Thyroid gland (tissue), 4 donors: ENCODE data around the gene RAB36. TPM values are rescaled to one million over a fixed set of nuclear protein-coding genes. Genes with fewer than 3 reads are reported as not detected.
A peak's percentile ranks its signal among the peaks of the same experiment; 100 is the strongest.

ENCODE experiments used
- DNase-seq, 2 donors: peaks; one replicate each; pipeline ENCODE4 v3.0.0-alpha.2; 2019
- H3K27ac ChIP-seq, 3 donors: fragments of 200-600 bp; sonication (generic); 1 replicate in 2 of 3; 2 replicates in 1 of 3; pipeline ENCODE4 v1.5.1; 2016 to 2019; ENCODE audit warnings: mild to moderate bottlenecking in 1 of 3, moderate library complexity in 1 of 3
- H3K27me3 ChIP-seq: fragments of 200-600 bp; sonication (generic); one replicate; pipeline ENCODE4 v1.5.1; 2019
- H3K36me3 ChIP-seq, 2 donors: fragments of 200-600 bp; sonication (generic); one replicate each; pipeline ENCODE4 v1.5.1; 2016 to 2019
- H3K4me1 ChIP-seq, 2 donors: fragments of 200-600 bp; sonication (generic); one replicate each; pipeline ENCODE4 v1.5.1; 2017 to 2019
- H3K4me3 ChIP-seq, 3 donors: fragments of 200-600 bp; sonication (generic); replicated peaks in 1 of 3; 1 replicate in 2 of 3; 2 replicates in 1 of 3; pipeline ENCODE4 v1.5.1; 2016; ENCODE audit warnings: mild to moderate bottlenecking in 1 of 3
- H3K9me3 ChIP-seq: fragments of 200-600 bp; sonication (generic); one replicate; pipeline ENCODE4 v1.5.1; 2017
- CTCF ChIP-seq, 6 experiments: fragments of 200-600 bp in 3 of 6; fragments of 450-650 bp in 3 of 6; sonication (generic) in 3 of 6; IDR thresholded peaks; one replicate each; pipeline ENCODE4 v1.5.1; 2016 to 2019; ENCODE audit warnings: antibody characterized with exemption in 6 of 6, mild to moderate bottlenecking in 2 of 6, inconsistent platforms in 1 of 6, moderate library complexity in 1 of 6
- POLR2A ChIP-seq, 2 donors: fragments of 450-650 bp; IDR thresholded peaks; one replicate each; pipeline ENCODE4 v1.6.1; 2017; ENCODE audit warnings: antibody characterized with exemption in 2 of 2, mild to moderate bottlenecking in 2 of 2, moderate library complexity in 1 of 2
- WGBS, 2 donors: methylation state at CpG; one replicate each; pipeline ENCODE4 v1.1.5; 2017; 5-methylcytosine and 5-hydroxymethylcytosine counted together
- intact Hi-C: fragments of 100-400 bp; cut with DNase I; formaldehyde crosslinking; loops from one replicate; pipeline ENCODE4 v1.15.1; 2023
- total RNA-seq, 4 donors: library from RNA; depleted of rRNA; stranded (reverse); fragments of >200 nt; gene quantifications; one replicate each; pipeline ENCODE4 v1.2.3, GENCODE V29; 2016

The RAB36 gene
- total RNA-seq, 4 donors from 2014 or later: 10.9 to 33.4 (median 27.8) TPM

GRCh38 chr22:23187871-23188700, 42.8 kb downstream of the RAB36 start:
- 75 to 76% methylated on average over 7 of the region's 7 CpGs for WGBS, 2 donors
- TF ChIP-seq CTCF (IDR thresholded peaks at IDR 0.05) (no peak), POLR2A (IDR thresholded peaks at IDR 0.05) (no peak)
- H3K4me1 ChIP-seq: peaks cover 66 to 78% of the 10 kb centered on the region in 2 donors
- no peaks in the 10 kb centered on the region for H3K9me3 ChIP-seq
- no peaks in the 10 kb centered on the region for H3K36me3 ChIP-seq
- DNase-seq: no peak
- intact Hi-C loops: no loop called here
- H3K27ac ChIP-seq: peak overlapping the region; percentile 21 to 33 (median 27)
- no peaks in the 10 kb centered on the region for H3K27me3 ChIP-seq
- no peak overlapping the region for H3K4me3 ChIP-seq

DNA sequence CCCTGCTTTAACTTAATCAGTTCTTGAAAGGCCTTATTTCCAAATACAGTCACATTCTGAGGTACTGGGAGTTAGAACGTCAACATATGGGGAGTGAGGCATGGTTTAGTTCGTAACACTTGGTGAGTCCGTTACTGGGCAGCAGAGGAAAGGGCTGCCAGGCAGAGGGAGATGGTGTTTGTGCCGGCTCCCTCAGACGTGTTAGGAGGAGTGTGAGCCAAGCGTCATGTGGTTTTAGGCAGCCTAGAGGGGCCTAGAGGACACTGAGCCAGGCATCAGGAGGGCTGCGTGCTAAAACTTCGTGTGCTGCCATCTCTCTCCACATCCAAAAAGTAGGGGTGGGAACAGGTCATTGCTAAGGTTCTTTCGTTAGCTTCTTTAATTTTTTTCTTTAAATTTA, 45.2 kb downstream of the RAB36 start:
- intact Hi-C loops: no loop called here
- no peak overlapping the region for H3K4me3 ChIP-seq
- peaks cover 66 to 82% of the 10 kb centered on the region in 2 donors for H3K4me1 ChIP-seq
- no peaks in the 10 kb centered on the region for H3K36me3 ChIP-seq
- H3K9me3 ChIP-seq: no peaks in the 10 kb centered on the region
- no peak for TF ChIP-seq POLR2A (IDR thresholded peaks at IDR 0.05)
- TF ChIP-seq CTCF (IDR thresholded peaks at IDR 0.05): no peak
- no peak for DNase-seq
- 90 to 95% methylated on average over 9 of the region's 9 CpGs for WGBS, 2 donors
- no peak overlapping the region for H3K27ac ChIP-seq
- H3K27me3 ChIP-seq: no peaks in the 10 kb centered on the region

GRCh38 chr22:23192133-23192532, 46.9 kb downstream of the RAB36 start:
- TF ChIP-seq POLR2A (IDR thresholded peaks at IDR 0.05) (peak in 1 of 2 donors; percentile 58), CTCF (IDR thresholded peaks at IDR 0.05) (no peak)
- Histone ChIP-seq H3K4me3 (no peak overlapping the region), H3K9me3 (no peaks in the 10 kb centered on the region), H3K4me1 (peaks cover 71 to 84% of the 10 kb centered on the region in 2 donors), H3K27me3 (no peaks in the 10 kb centered on the region), H3K36me3 (no peaks in the 10 kb centered on the region), H3K27ac (peak overlapping the region; percentile 40 to 73 (median 63))
- intact Hi-C loops: no loop called here
- 42 to 49% methylated on average over 4 to 5 of the region's 5 CpGs for WGBS, 2 donors
- DNase-seq: peak; percentile 96 to 97

DNA sequence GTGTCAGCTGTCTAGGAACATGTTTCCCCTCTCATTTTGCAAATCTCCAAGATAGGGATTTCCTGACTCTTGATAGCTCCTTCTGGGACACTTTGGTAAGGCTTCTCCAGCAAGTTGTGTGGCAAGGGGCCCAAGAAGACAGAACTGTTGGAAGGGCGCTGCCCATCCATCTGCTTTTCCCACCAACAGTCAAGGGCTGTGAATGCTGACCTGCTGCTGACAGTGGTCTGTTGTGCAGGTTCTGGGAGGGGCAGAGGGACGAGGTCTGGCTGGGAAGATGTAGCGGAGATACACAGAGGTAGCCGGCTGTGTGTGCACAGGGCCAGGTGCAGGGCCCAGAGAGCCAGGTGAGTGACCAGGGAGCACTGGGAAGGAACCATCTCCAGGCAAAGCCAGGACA, 47.3 kb downstream of the RAB36 start:
- Histone ChIP-seq H3K36me3 (no peaks in the 10 kb centered on the region), H3K9me3 (no peaks in the 10 kb centered on the region), H3K4me1 (peaks cover 71 to 84% of the 10 kb centered on the region in 2 donors), H3K4me3 (no peak overlapping the region), H3K27me3 (no peaks in the 10 kb centered on the region), H3K27ac (peak overlapping the region; percentile 28 to 73 (median 63))
- 74 to 95% methylated on average over 3 to 4 of the region's 4 CpGs for WGBS, 2 donors
- intact Hi-C loops: no loop called here
- TF ChIP-seq POLR2A (IDR thresholded peaks at IDR 0.05): no peak
- peak in 1 of 6 experiments; percentile 10 for TF ChIP-seq CTCF (IDR thresholded peaks at IDR 0.05)
- no peak for DNase-seq

DNA sequence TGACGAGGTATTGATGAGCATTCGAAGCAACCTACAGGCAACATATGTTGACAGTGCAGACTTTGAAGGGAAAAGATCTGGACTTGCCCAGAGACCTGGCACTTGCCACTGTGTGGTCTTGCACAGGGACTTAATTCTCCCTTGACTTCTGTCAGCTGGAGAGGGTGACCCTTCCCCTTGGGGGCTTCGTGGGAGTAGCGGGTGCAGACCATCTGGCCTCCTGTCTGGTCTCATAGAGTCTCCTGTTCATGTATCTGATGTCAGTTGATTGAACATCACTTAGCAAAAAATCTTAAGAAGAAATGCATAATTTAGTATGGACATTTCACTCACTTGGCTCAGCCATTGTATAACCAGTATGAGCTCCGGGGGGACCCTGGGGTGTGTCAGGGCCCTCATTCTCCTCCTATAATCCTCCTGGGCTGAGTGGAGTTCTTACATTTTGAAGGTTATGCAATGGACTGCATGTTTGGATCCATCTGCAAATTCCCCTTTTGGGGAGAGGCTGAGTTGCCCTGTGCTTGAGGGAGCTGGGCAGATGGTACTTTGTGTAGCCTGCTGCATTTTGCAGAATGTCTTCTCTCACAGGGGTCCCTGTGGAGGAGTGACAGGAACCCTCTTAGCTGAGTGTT, 48.0 kb downstream of the RAB36 start:
- Histone ChIP-seq H3K27ac (peak overlapping the region; percentile 27 to 63 (median 28)), H3K9me3 (no peaks in the 10 kb centered on the region), H3K4me1 (peaks cover 66 to 83% of the 10 kb centered on the region in 2 donors), H3K4me3 (no peak overlapping the region), H3K36me3 (no peaks in the 10 kb centered on the region), H3K27me3 (no peaks in the 10 kb centered on the region)
- TF ChIP-seq CTCF (IDR thresholded peaks at IDR 0.05) (no peak), POLR2A (IDR thresholded peaks at IDR 0.05) (no peak)
- 64 to 71% methylated on average over 5 of the region's 5 CpGs for WGBS, 2 donors
- intact Hi-C loops: no loop called here
- no peak for DNase-seq
